ENCODE results near the gene NEU1. TPM values are rescaled to one million over a fixed set of nuclear protein-coding genes. Genes with fewer than 3 reads are reported as not detected.

NEU1 gene
- total and polyA plus RNA-seq, 2 of the 8 experiments (the other 6 are each of a cell fraction or from before 2014, with no cell fraction given): 41.2 to 72.1 TPM

DNA sequence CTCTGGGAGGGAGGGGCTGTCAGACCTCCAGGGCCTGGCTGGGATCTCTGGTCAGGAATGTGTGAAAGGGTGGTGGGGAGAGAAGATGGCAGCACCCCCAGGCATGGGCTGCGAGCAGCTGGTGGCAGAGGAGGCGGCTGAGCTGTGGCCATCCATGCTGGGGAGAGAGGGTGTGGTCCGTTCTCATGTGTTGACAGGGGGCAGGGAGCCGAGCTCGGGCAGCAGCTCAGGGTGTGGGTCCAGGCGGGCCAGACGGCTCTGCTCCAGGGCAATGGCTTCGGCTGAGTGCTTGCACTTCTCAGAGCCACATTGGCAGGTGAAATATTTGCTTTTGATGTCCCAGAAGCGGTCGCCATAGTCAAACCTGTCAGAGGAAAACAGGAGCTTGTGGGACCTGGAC lies 17.3 kb upstream of the NEU1 start:
- Histone ChIP-seq H4K5ac (ENCODE audit: insufficient read length, low read depth, low read length) (no peak overlapping the region), H2BK5ac (ENCODE audit: low read depth, low read length) (no peak overlapping the region), H3K23ac (ENCODE audit: insufficient read length) (no peak overlapping the region), H3K79me2 (ENCODE audit: control insufficient read depth in 1 of 2, insufficient read depth in 2 of 2, low read length in 2 of 2) (no peaks in the 10 kb centered on the region), H3K4me2 (ENCODE audit: insufficient read depth in 1 of 2, low read depth in 2 of 2, low read length in 2 of 2) (no peak overlapping the region), H3K4ac (replicated peaks; ENCODE audit: insufficient read length, low read depth, low read length) (no peak overlapping the region), H3K4me3 (ENCODE audit: extremely low read depth in 1 of 4, insufficient read depth in 2 of 4, low read depth in 3 of 4, low read length in 4 of 4) (no peak overlapping the region), H2BK12ac (ENCODE audit: low read depth, low read length) (no peak overlapping the region), H3K18ac (ENCODE audit: extremely low read depth, low read length) (no peak overlapping the region), H2BK120ac (replicated peaks; ENCODE audit: low read depth, low read length) (no peak overlapping the region), H2BK20ac (ENCODE audit: low read length) (no peak overlapping the region), H3K4me1 (replicated peaks in 1 of 4; ENCODE audit: control insufficient read depth in 3 of 4, insufficient read depth in 4 of 4, low read length in 3 of 4) (peaks cover 0 to 11% (median 0%) of the 10 kb centered on the region in 4 experiments; a peak in 1 of 7 replicates), H3K79me1 (ENCODE audit: low read depth, low read length) (no peaks in the 10 kb centered on the region; the same call in 1 of the 2 replicates), H2BK15ac (ENCODE audit: low read length) (no peak overlapping the region), H3K27me3 (replicated peaks in 1 of 4; ENCODE audit: control insufficient read depth in 3 of 4, extremely low read depth in 1 of 4, insufficient read depth in 3 of 4, low read length in 3 of 4) (no peaks in the 10 kb centered on the region), H3K27ac (ENCODE audit: low read depth, low read length) (no peak overlapping the region), H3K14ac (ENCODE audit: insufficient read length) (no peak overlapping the region), H3K36me3 (ENCODE audit: control insufficient read depth in 2 of 4, insufficient read depth in 4 of 4, low read length in 3 of 4) (peaks cover 24 to 50% (median 45%) of the 10 kb centered on the region in 4 experiments), H2AK5ac (ENCODE audit: low read depth, low read length) (no peak overlapping the region), H4K8ac (ENCODE audit: extremely low read depth, insufficient read depth, low read length) (no peak overlapping the region), H3K23me2 (ENCODE audit: low read depth, low read length) (no peaks in the 10 kb centered on the region), H3K9me3 (ENCODE audit: insufficient read depth in 2 of 2, low read depth in 1 of 2, low read length in 1 of 2) (no peaks in the 10 kb centered on the region), H4K20me1 (replicated peaks in 1 of 2; ENCODE audit: control insufficient read depth in 1 of 2, insufficient read depth in 2 of 2, low read length in 2 of 2) (peaks cover 2 to 13% of the 10 kb centered on the region in 2 experiments), H4K91ac (replicated peaks; ENCODE audit: insufficient read length, low read length) (no peak overlapping the region), H3K56ac (replicated peaks; ENCODE audit: insufficient read length, low read depth, low read length) (no peak overlapping the region), H2AFZ (ENCODE audit: low read length) (no peak overlapping the region), H3K9ac (replicated peaks in 1 of 4; ENCODE audit: extremely low read depth in 1 of 4, low read depth in 3 of 4, low read length in 3 of 4) (no peak overlapping the region)
- ChIA-PET CTCF (ENCODE audit: partially characterized antibody) (interaction anchor here (1.4 to 8.1 kb wide), 7 partner anchors 9 to 108 kb away, joined by 4 to 59 read pairs (median 6); no protein-coding TSS in a partner anchor), POLR2A (ENCODE audit: partially characterized antibody) (interaction anchor here (0.5 to 2.8 kb wide), 9 partner anchors 9 to 144 kb away, joined by 3 to 11 read pairs (median 4); partner anchors contain the start of gene NEU1)
- DNase-seq (ENCODE audit: low read depth in 1 of 2, low spot score in 2 of 2): no peak
- no peak for FAIRE-seq
- 92% methylated on average over 10 of the region's 10 CpGs; no CpG with 5 or more reads in 1 of the 2 experiments for WGBS, 2 experiments (ENCODE audit: extremely low coverage in 1 of 2, insufficient coverage in 1 of 2, insufficient read length in 1 of 2, insufficient replicate concordance in 2 of 2, low coverage in 1 of 2, low lambda C conversion rate in 2 of 2, missing lambda C conversion rate in 1 of 2)
- TF ChIP-seq, protein P1, sequence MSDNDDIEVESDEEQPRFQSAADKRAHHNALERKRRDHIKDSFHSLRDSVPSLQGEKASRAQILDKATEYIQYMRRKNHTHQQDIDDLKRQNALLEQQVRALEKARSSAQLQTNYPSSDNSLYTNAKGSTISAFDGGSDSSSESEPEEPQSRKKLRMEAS (IDR thresholded peaks at IDR 0.05): no peak
- no peak for TF ChIP-seq RFX5 (IDR thresholded peaks at IDR 0.05; ENCODE audit: borderline replicate concordance, low read depth, low read length)
- no peak for TF ChIP-seq BCL11A (IDR thresholded peaks at IDR 0.05; ENCODE audit: low read depth in 2 of 2, low read length in 2 of 2)
- no peak for TF ChIP-seq CBX8 (IDR thresholded peaks at IDR 0.05; ENCODE audit: borderline replicate concordance, low read depth, low read length)
- TF ChIP-seq, protein P2, sequence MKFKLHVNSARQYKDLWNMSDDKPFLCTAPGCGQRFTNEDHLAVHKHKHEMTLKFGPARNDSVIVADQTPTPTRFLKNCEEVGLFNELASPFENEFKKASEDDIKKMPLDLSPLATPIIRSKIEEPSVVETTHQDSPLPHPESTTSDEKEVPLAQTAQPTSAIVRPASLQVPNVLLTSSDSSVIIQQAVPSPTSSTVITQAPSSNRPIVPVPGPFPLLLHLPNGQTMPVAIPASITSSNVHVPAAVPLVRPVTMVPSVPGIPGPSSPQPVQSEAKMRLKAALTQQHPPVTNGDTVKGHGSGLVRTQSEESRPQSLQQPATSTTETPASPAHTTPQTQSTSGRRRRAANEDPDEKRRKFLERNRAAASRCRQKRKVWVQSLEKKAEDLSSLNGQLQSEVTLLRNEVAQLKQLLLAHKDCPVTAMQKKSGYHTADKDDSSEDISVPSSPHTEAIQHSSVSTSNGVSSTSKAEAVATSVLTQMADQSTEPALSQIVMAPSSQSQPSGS (IDR thresholded peaks at IDR 0.05; ENCODE audit: low read length): no peak
- no peak for TF ChIP-seq SP2 (IDR thresholded peaks at IDR 0.05; ENCODE audit: low read length)
- no peak for TF ChIP-seq RBBP5 (IDR thresholded peaks at IDR 0.05; ENCODE audit: borderline replicate concordance, low read depth, low read length)
- TF ChIP-seq NANOG (IDR thresholded peaks at IDR 0.05; ENCODE audit: insufficient read depth, low read depth, low read length, poor library complexity, severe bottlenecking): no peak
- no peak for TF ChIP-seq SIRT6 (IDR thresholded peaks at IDR 0.05; ENCODE audit: low read length)
- no peak for TF ChIP-seq CEBPB (IDR thresholded peaks at IDR 0.05; ENCODE audit: low read depth, low read length)
- TF ChIP-seq SIN3A (conservative IDR thresholded peaks at IDR 0.05 in 1 of 2, IDR thresholded peaks at IDR 0.05 in 1 of 2; ENCODE audit: low read depth in 1 of 2, low read length in 2 of 2): no peak
- TF ChIP-seq TBP (IDR thresholded peaks at IDR 0.05; ENCODE audit: low read depth, low read length): no peak
